GF-D8 (cell line): ENCODE results near the gene MANBA.
"Not testable (repeated sequence)": the region's sequence is repeated elsewhere in the genome, so short reads cannot be mapped to it uniquely, and the experiment has no call there.

ENCODE experiments used
- DNase-seq: peaks from one replicate; lab custom pipeline; 2025; lab: John Stamatoyannopoulos, UW

MANBA gene

DNA sequence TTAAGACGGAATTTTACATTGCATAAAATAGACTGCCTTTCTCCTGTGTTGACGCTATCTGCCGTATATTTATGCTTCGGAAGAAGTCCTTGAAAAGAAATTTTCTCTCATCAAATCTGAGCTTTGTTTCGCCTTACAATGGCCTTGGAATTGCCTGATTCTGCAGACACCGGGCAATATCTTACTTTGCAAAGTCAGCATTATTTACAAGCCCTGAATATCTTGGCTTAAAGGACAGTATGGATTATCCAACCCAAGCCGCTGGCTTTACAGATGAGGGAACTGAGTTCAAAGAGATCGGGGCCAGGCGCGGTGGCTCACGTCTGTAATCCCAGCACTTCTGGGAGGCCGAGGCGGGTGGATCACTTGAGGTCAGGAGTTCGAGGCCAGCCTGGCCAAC lies 1.1 kb upstream of the MANBA start:
- no peak for DNase-seq

DNA sequence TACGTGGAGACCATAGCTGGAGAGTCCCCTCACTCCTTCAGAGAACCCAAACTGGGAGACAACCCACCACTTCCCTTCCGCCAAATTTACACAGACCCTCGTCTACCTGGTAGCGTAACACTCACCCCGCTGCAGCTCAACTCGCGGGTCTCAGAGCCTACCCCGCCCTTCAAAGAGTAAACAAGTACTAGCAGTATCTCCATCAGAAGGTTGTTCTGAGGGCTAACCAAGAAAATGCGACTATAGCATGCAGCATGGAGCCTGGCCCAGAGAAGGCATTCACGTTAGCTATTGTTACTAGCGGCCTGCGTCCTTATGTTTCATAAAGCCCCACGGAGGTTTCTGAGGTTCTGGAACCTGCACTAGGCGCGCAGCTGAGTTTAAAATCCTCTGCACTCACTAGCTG lies 531 bp upstream of the MANBA start:
- no peak for DNase-seq

DNA sequence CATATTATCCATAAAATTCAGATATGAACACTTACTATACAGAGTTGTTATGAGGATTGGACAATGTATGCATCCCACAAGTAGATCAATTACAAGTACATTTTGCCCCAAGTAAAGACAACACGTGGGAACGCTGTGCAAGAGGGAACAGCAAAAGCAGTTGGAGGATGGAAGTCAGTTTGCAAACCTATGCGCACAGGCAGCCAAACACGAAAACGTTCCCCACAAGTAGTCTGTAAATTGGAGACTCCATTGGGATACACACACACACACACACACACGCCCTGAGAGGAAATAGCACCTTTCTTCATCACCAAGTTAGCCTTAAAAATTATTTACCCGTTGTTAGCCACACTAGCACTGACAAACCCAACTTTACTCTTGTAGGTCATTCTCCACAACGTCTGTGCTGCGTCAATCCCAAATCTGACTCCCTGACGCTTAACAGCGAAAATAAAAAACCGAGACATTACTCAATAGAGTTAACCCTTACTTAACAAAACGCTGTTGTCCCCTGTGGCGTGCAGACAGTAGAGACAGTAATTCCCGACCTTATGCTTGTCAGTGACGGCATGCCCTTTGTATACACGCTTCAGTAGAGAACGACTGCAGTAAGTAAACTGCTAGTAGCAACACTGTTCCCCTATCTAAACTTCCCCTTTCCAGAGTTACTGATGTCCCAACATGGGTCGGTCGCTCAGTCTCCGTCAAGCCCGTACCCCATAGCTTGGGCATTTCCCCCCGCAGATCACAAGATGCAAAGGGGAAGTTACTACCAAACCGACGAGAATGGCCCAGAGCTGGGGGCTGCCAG lies 730 bp downstream of the MANBA start:
- peak; percentile 91 for DNase-seq

DNA sequence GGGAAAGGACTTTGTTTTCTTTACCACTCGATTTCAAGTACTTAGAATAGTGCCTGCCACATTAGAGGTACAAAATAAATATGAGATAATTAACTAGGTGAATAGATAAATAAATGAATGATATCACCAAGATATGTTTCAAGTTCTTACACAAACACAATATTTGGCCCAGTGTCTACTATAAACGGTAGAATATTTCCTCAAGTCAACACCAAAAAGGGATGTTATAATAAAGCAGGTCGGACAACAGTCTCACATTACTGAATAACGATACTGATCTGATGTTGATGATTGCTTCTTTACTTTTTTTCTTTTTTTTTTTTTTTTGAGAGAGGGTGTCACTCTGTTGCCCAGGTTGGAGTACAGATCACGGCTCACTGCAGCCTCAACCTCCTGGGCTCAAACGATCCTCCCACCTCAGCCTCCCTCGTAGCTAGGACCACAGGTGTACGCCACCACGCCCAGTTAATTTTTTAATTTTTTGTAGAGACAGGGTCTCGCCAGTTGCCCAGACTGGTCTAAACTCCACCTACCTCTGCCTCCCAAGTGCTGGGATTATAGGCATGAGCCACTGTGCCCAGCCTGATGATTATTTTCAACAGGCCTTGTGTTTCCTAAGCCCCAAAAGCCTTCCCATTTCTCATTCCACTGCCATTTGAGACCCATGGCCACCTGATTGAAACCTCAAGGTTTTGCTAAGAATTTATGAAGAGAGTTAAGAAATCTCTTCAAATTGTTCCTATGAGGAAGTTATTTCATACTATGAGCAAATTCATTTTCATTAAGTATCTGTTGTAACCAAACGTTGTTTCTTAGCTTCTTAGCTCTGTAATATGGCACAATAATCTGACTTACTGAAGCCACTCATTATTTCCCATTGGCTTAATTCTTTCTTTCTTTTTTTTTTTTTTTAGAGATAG lies 2.3 kb downstream of the MANBA start:
- no peak for DNase-seq

DNA sequence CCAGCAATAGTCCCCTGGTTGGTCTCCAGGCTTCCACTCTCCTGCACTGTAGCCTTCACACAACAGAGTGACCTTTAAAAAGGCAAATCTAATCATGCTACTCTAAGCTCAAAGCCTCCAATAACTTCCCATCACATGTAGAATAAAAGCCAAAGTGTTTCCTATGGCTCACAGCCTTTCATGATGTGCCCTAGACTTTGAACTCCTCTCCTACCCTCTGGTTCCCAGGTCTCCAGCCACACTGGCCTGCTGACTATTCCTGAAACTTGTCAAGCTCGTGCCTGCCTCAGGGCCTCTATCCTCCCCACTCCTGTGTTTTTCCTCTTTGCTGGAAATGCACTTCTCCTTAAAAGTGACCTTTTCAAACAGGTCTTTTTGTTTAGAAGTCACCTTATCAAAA lies 3.1 kb downstream of the MANBA start:
- DNase-seq: no peak

DNA sequence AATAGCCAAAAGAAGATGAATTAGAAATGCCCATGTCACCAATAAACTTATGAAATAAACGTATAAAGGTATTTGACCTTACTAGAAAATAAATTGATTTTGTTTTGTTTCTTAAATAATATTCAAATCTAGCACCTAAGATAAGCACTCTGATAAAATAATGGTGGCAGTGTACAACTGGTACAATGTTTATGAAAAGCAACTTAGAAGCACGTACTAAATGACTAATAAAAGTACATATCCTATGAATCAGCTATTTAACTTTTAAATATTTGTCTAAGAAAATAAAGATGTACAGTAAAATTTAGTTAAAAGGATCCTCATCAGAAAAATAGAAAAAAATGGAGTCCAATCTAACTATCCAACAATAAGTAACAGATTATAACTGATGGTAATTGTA lies 6.7 kb downstream of the MANBA start:
- no peak for DNase-seq

DNA sequence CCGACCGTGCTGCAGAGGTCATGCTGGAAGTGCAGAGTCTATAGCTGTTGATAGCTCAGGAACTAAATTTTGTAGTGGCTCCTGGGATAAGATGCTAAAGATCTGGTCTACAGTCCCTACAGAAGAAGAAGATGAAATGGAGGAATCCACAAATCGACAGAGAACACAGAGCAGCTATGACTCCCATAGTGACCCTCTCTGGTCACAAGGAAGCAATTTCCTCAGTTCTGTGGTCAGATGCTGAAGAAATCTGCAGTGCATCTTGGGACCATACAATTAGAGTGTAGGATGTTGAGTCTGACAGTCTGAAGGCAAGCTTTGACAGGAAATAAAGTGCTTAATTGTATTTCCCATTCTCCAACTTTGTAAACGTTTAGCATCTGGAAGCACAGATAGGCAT lies 8.8 kb downstream of the MANBA start:
- no peak for DNase-seq

DNA sequence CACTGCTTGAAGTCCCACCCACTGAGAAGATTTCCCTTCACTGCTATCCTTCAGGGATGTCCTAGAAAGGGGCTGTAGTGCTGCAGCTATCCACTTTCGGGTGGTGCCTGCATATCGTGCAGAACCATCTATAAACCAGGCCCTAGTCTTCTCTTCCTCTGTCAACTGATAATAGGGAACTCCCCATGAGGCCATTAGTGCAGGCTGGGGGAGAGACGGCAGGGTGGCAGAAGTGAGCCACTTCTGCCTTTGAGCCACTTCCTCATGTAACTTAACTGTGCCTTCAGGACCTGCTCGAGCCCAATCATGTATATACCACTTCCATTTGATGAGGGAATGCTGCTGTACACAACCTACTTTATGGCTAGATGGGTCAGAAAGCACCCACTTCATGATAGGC lies 17.4 kb downstream of the MANBA start:
- DNase-seq: peak; percentile 70

DNA sequence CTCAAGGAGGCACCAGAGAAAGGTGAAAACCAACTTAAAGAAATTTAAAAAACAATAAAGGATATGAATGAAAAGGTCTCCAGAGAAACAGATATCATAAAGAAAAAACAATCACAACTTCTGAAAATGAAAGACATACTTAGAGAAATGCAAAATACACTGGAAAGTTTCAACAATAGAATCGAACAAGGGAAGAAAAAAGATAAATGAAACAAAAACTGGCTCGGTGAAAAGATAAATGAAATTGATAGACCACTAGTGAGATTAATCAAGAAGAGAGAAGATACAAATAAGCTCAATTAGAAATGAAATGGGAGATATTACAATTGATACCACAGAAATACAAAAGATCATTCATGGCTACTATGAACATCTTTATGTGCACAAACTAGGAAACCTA lies 22.0 kb downstream of the MANBA start:
- DNase-seq: not testable (repeated sequence)

DNA sequence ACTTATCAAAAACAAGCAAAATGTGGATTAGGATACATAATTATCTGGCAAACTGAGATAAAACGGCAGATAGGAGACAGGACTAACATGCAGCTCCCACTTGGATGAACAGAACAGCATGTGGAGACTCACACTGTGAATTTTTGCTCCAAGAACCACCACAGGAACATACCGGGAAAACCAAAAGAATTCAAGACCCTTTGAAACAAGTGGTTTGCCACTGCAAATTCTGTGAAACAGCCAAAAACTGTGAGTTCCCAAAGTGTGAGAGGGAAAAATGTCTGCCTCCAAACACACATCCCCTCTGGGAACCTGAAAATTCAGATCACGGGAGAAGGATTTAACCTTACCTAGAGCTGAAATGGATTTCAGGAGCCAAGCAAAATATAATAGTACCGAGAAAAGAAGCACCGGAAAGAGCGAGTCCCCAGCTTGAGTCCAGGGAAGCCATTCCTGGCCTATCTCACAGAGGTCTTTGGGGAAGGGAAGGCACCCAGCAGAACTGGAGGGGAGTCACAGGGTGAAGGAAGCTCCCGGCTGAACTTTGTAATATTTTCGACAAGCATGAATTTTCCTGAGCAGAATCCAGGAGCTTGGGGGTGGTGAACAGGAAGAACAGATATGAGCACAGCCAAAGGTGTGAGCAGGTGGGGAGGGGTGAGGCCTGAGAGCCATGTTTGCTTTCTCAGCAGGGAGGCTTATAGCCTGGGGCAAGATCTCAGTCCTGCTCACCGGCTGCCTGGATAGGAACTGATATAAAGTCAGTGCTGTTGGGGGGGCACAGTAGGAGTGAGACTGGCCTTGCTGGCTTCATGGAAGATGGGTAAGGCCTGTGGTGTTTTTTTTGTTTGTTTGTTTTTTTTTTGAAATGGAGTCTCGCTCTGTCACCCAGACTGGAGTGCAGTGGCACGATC lies 23.9 kb downstream of the MANBA start:
- DNase-seq: no peak

DNA sequence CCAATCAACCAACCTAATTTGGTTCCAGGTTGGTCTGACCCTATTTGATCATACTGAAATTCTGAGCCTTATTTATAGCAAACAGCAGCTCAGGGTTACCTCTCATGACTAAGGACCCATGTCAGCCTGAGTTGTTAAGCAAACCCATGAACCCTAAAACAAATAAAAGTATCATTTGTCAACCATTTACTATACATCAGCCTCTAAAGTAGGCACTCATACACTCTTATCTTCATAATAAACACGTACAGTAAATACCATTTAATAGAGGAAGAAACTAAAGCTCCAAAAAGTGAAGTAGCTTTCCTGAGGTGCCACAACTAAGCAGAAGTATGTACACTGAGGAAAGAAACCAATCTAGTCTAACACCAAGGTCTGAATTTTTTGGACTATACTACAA lies 25.2 kb downstream of the MANBA start:
- DNase-seq: no peak

DNA sequence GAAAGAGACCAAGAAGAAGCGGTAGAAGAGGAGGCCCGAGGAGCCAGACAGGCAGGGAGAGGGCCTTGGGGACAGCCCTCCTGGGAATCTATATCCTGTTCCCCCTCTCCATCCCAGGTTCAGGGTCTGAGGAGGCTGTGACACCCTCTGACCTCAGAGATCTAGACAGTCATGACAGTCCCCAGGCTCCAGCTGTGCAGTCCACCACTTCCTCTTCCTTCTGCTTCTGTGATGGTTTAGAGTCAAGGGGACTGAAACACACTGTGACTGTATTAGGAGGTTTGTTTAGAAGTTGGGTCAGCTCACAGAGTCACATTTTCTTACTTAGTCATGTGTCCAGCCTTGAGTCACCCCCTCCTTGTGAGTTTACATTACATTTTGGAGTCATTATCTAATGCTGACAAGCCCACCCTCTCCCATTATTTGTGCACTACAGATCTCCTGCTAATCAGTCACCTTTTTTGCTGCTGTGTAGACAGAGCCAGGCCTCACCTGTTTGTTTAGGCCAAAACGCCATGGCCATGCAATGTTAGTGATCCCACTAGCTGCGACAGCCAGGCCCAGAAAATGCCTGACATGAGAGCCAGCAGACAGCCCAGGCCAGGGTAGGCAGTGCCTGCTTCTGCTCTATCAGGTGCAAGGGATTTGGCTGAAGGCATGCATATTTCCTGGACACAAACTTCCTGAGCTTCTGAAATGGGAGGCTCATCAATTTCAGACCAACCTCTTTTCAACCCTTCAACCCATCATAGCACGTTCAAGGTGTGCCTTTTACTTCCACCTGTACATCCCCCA lies 26.0 kb downstream of the MANBA start:
- DNase-seq: peak; percentile 55

DNA sequence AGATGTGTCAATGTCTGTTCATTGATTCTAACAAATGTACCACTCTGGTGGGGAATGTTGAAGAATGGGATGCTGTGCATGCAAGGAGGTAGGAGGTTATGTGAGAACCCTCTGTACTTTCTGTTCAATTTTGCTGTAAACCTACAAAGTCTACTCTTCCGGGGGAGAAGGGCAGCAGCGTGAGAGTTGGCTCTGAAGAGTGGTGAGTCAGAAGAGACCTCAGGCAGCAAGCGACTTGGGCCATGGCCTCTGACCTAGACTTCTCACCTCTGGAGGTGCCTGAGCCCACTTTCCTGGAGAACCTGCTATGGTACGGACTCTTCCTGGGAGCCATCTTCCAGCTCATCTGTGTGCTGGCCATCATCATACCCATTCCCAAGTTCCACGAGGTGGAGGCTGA lies 26.7 kb downstream of the MANBA start:
- no peak for DNase-seq

DNA sequence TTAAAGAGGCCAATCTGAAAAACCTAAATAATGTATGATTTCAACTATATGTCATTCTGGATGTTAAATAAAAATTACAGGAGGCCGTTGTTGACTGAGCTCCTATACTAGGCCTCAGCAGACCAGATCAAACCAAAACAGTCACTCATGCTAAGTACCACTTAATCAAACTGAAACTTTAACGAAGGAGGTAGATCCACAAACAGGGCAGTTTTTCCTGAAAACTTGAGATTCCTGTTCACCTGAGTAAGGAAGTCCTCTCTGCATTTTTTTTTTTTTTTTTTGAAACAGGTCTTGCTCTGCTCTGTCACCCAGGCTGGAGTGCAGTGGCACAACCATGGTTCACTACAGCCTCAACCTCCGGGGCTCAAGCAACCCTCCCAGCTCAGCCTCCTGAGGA lies 27.7 kb downstream of the MANBA start:
- no peak for DNase-seq

DNA sequence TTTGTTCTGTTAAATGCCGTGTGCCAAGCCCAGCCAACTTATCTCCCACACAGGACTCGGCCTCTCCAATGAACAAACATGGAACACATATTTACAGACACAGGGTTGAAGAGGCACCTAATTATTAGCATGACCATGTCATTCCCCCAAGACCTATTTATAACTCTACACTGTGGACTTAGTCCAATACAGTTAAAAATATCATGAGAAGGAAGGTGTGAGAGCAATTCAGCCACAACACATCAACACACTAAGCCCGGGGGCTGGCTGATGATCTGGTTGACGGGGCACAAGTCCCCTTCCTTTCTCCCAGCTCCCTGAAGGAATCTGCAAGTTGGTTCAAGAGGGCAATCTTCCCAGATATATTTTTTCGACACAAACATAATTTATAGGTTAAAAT lies 28.1 kb downstream of the MANBA start:
- no peak for DNase-seq

DNA sequence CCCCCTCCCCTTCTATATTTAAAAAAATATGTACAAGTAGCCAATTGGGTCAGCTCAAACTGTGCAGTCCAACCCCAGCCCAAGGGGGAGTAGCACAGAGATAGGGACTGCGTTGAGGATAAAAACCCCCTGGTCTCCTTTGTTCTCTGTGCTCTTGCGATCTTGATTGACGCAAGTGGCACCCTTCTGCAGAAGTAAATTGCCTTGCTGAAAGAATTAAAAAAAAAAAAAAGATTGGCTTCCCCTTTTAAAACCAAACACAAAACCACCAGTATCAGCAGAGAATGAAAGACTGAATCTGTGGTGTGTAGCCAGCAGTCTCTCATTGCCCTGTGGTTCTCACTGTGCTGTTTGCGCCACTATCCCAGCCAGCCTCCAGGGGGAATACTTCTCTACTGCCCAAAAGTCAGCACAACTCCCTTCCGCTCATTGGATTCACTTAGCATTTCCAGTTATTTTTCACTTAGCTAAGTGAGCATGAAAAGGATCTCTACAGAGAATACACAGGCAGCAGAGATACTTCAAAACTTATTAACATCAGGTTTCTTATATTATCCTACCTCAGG lies 29.7 kb downstream of the MANBA start:
- DNase-seq: no peak

DNA sequence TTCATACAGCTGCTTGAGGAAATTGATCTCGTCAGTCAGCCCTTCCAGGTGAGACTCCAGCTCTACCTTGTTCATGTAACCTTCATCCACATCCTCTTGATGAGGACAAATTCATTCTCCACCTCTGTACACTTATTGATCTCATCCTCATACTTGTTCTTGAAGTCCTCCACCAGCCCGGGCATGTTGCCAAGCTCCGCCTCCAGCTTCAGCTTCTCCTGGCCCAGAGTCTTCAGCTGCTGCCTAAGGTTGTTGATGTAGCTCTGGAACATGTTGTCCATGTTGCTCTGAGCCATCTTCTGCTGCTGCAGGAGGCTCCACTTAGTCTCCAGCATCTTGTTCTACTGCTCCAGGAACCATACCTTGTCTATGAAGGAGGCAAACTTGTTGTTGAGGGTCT lies 31.3 kb downstream of the MANBA start:
- not testable (repeated sequence) for DNase-seq

DNA sequence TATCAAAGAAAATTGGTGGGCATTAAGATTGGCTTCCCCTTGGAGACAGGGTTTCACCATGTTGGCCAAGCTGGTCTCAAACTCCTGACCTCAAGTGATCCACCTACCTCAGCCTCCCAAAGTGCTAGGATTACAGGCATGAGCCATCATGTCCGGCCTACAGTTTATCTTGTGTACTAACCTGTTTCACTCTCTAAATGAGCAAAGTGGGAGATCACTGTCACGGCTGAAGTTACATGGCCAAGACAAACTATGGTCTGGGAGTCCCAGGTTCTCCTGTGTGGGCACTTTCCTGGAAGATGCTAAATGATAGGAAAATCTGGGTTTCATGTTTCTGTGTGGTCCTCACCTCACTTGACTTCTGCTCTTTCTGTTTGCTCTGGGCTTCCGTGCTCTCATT lies 33.8 kb downstream of the MANBA start:
- DNase-seq: not testable (repeated sequence)

DNA sequence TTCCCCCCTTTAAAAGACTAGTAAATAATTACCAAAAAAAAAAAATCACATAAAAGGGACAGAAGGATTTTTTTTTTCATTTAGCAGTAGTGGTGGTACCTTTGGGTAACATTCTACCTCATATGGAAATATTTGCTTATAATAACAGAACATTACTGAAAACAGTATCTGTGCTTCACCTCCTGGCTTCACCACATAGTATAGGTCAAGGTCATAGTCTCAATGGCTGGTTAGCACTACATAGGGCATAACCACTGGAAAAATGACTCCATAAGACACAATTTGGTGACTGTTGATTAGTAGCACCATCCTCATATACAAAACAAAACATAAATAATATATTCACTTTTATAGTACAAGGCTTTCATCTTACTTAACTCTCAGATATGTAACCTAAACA lies 34.7 kb downstream of the MANBA start:
- no peak for DNase-seq

DNA sequence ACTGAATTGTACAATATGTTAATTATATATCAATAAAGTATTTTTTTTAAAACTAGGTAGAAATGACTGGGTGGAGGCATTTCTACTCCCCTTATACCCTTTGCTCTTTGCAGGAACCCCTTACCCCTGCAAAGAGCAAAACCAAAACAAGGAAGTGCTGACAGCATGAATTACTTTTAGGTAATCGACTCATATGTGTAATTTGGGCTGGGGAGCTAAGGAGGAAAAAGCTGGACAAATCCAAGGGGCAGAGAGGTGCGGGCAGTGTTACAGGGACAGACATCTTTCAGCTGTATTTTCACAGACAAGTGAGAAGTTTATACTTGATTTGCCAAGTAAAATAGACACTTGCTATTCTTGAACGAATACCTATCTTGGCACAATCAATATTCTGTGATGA lies 35.5 kb downstream of the MANBA start:
- DNase-seq: no peak

DNA sequence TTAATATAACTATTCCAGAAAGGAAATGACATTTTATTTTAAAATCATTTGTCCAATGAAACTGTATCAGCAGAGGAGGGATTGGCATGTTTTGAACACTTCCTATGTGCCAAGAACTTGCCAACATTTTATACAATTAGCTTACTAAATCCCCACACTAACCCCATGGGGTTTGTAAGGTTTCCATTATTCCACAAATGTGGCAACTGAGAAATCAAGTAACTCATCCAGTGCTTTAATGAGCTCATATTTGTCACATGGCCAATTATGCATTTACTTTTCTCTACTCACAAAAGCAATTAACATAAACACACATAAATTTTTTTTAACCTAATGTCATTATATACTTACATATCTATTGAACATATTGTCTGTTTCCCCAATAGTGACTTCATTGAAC lies 37.3 kb downstream of the MANBA start:
- DNase-seq: no peak
